Tibial nerve (tissue), 4 donors: ENCODE measurements around the gene CAPN12. TPM values are rescaled to one million over a fixed set of nuclear protein-coding genes. Genes with fewer than 3 reads are reported as not detected.
A peak's percentile ranks its signal among the peaks of the same experiment; 100 is the strongest.

ENCODE experiments used
- DNase-seq, 2 donors: peaks; one replicate each; pipeline ENCODE4 v3.0.0-alpha.2; 2019; ENCODE audit warnings: low spot score in 2 of 2
- H3K27ac ChIP-seq, 4 donors: fragments of 200-600 bp; sonication (generic) in 3 of 4; one replicate each; pipeline ENCODE4 v1.5.1; 2017 to 2019; ENCODE audit warnings: mild to moderate bottlenecking in 1 of 4
- H3K27me3 ChIP-seq, 2 donors: fragments of 200-600 bp; sonication (generic) in 1 of 2; one replicate each; pipeline versions ENCODE4 v1.5.1 to v1.6.0; 2017 to 2019
- H3K36me3 ChIP-seq, 3 donors: fragments of 200-600 bp; sonication (generic); one replicate each; pipeline ENCODE4 v1.5.1; 2018 to 2019
- H3K4me1 ChIP-seq, 4 donors: fragments of 200-600 bp; sonication (generic) in 3 of 4; one replicate each; pipeline ENCODE4 v1.5.1; 2017 to 2019
- H3K4me3 ChIP-seq, 4 donors: fragments of 200-600 bp; sonication (generic) in 3 of 4; one replicate each; pipeline ENCODE4 v1.5.1; 2017 to 2019; ENCODE audit warnings: mild to moderate bottlenecking in 1 of 4, moderate library complexity in 1 of 4
- H3K9me3 ChIP-seq, 4 donors: fragments of 200-600 bp; sonication (generic) in 3 of 4; one replicate each; pipeline ENCODE4 v1.5.1; 2017 to 2019
- EP300 ChIP-seq, 2 donors: sonication (generic); formaldehyde crosslinking; IDR thresholded peaks; one replicate each; pipeline ENCODE4 v1.6.1; 2017; ENCODE audit warnings: antibody characterized with exemption in 2 of 2, mild to moderate bottlenecking in 1 of 2
- POLR2A ChIP-seq, 2 donors: fragments of 450-650 bp; IDR thresholded peaks; one replicate each; pipeline ENCODE4 v1.6.1; 2017; ENCODE audit warnings: antibody characterized with exemption in 2 of 2, mild to moderate bottlenecking in 2 of 2, moderate library complexity in 2 of 2
- WGBS, 2 donors: methylation state at CpG; one replicate each; pipeline ENCODE4 v1.1.5; 2018; 5-methylcytosine and 5-hydroxymethylcytosine counted together
- total RNA-seq, 4 donors: library from RNA; depleted of rRNA; stranded (reverse); fragments of >200 nt; gene quantifications; one replicate each; pipeline ENCODE4 v1.1.0, GENCODE V29; 2016
- TF ChIP-seq, protein P1 (sequence below), 5 experiments: fragments of 200-600 bp in 3 of 5; fragments of 450-650 bp in 2 of 5; sonication (generic) in 3 of 5; IDR thresholded peaks; one replicate each; pipeline ENCODE4 v1.5.1; 2016 to 2019; ENCODE audit warnings: antibody characterized with exemption in 5 of 5, mild to moderate bottlenecking in 3 of 5, moderate library complexity in 2 of 5

The CAPN12 gene
- total RNA-seq, 4 donors from 2014 or later: 3.5 to 5.7 (median 4.8) TPM

DNA sequence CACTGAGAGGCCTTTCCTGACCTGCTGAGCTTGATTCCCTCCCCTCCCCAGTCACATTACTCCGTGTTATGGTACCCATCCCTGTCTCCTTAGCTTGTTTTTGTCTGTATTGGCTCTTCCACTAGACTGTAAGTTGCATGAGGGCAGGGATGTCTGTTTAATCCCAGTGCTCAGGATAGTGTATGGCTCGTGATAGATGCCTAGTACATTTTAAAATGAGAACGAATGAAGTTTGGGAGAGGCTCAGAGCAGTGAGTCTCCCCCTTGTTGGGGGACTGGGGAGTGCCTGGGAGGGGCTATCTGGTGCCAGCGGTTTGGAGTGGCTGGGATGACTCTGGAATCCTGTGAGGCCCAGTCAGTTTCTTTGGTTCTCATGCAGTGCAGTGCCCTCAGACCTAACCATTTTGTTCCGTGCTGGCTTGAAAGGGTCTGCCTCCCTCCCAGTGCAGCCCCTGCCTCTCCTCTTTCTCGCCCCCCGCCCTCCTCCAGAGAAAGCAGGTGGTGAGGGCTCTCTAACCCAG is 61.3 kb downstream of the CAPN12 start:
- TF ChIP-seq, protein P1, sequence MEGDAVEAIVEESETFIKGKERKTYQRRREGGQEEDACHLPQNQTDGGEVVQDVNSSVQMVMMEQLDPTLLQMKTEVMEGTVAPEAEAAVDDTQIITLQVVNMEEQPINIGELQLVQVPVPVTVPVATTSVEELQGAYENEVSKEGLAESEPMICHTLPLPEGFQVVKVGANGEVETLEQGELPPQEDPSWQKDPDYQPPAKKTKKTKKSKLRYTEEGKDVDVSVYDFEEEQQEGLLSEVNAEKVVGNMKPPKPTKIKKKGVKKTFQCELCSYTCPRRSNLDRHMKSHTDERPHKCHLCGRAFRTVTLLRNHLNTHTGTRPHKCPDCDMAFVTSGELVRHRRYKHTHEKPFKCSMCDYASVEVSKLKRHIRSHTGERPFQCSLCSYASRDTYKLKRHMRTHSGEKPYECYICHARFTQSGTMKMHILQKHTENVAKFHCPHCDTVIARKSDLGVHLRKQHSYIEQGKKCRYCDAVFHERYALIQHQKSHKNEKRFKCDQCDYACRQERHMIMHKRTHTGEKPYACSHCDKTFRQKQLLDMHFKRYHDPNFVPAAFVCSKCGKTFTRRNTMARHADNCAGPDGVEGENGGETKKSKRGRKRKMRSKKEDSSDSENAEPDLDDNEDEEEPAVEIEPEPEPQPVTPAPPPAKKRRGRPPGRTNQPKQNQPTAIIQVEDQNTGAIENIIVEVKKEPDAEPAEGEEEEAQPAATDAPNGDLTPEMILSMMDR (IDR thresholded peaks at IDR 0.05): no peak
- no peak for TF ChIP-seq EP300 (IDR thresholded peaks at IDR 0.05)
- no peak for TF ChIP-seq POLR2A (IDR thresholded peaks at IDR 0.05)
- no peak for DNase-seq
- no peaks in the 10 kb centered on the region for H3K9me3 ChIP-seq
- H3K27me3 ChIP-seq: no peaks in the 10 kb centered on the region
- H3K4me1 ChIP-seq: peaks cover 0 to 95% (median 69%) of the 10 kb centered on the region in 4 donors
- WGBS, 2 donors: 72 to 77% methylated on average over 7 of the region's 7 CpGs
- H3K27ac ChIP-seq: peak overlapping the region; percentile 73 to 95 (median 88)
- no peak overlapping the region for H3K4me3 ChIP-seq
- peaks cover 0 to 5% (median 0%) of the 10 kb centered on the region in 3 donors for H3K36me3 ChIP-seq

DNA sequence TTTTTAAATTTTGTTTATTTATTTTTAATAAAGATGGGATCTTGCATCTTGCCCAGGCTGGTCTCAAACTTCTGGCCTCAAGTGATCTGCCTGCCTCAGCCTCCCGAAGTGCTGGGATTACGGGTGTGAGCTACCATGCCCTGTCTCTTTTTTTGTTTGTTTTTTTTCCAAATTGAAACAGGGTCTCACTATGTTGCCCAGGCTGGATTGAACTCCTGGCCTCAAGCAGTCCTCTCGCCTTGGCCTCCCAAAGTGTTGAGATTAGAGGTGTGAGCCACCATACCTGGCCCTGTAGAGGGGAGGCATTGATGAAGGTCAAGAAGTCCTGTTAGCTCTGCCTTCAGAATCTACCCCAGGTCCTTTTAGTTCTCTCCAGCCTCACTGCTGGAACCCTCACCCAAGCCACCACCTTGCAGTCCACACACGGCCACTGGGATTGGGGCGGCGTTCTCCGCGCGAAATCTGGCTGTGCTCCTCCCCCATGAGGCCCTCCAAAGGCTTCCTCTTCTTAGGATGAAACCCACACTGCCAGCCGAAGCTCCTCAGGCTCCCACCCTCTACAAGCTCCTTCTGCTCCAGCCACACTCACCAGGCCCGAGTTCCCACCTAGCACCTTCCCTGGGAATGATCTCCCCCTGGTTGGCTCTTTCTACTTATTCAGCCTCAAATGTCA is 61.9 kb downstream of the CAPN12 start:
- TF ChIP-seq, protein P1 (IDR thresholded peaks at IDR 0.05): no peak
- TF ChIP-seq EP300 (IDR thresholded peaks at IDR 0.05): no peak
- no peak for TF ChIP-seq POLR2A (IDR thresholded peaks at IDR 0.05)
- H3K27me3 ChIP-seq: no peaks in the 10 kb centered on the region
- H3K36me3 ChIP-seq: peaks cover 0 to 5% (median 0%) of the 10 kb centered on the region in 3 donors
- no peak overlapping the region for H3K4me3 ChIP-seq
- H3K9me3 ChIP-seq: no peaks in the 10 kb centered on the region
- H3K4me1 ChIP-seq: peaks cover 0 to 95% (median 67%) of the 10 kb centered on the region in 4 donors
- 92% methylated on average over 5 to 11 of the region's 11 CpGs for WGBS, 2 donors
- DNase-seq: no peak
- H3K27ac ChIP-seq: peak overlapping the region in 3 of 4 donors; percentile 86 to 95 (median 90)

Other genes starting within 250 kb of the CAPN12 start
- gene MAP4K1, start 126.5 kb downstream of the CAPN12 start, total RNA-seq: 10 to 100 TPM in 1 of 4 donors, 1 to 10 TPM in 3; 2.5 to 10.0 (median 8.8) TPM
- 100 to 1,000 TPM; 326 to 534 (median 466) TPM for gene EIF3K, start 125.3 kb downstream of the CAPN12 start, total RNA-seq
- 100 to 1,000 TPM; 342 to 463 (median 382) TPM for gene ACTN4, start 96.8 kb downstream of the CAPN12 start, total RNA-seq
- gene LGALS7, start 29.0 kb upstream of the CAPN12 start, total RNA-seq: not detected
- not detected for gene LGALS7B, start 44.7 kb upstream of the CAPN12 start, total RNA-seq
- 1 to 10 TPM in 1 of 4 donors, under 1 TPM in 2, not detected in 1; 0.20 to 2.1 (median 0.63) TPM for gene LGALS4, start 68.5 kb upstream of the CAPN12 start, total RNA-seq
- gene ECH1, start 87.3 kb upstream of the CAPN12 start, total RNA-seq: 100 to 1,000 TPM in 3 of 4 donors, 10 to 100 TPM in 1; 81.8 to 135 (median 119) TPM
- gene HNRNPL, start 105.5 kb upstream of the CAPN12 start, total RNA-seq: 100 to 1,000 TPM; 170 to 205 (median 179) TPM
- 10 to 100 TPM in 2 of 4 donors, 1 to 10 TPM in 2; 8.4 to 28.8 (median 11.6) TPM for gene RINL, start 133.8 kb upstream of the CAPN12 start, total RNA-seq
- 100 to 1,000 TPM; 108 to 154 (median 129) TPM for gene SIRT2, start 155.1 kb upstream of the CAPN12 start, total RNA-seq
- gene NFKBIB, start 155.5 kb upstream of the CAPN12 start, total RNA-seq: 10 to 100 TPM; 16.0 to 33.0 (median 25.2) TPM
- not detected for gene CCER2, start 167.7 kb upstream of the CAPN12 start, total RNA-seq
- 10 to 100 TPM; 12.7 to 21.6 (median 15.8) TPM for gene SARS2, start 186.3 kb upstream of the CAPN12 start, total RNA-seq
- 10 to 100 TPM; 29.9 to 43.9 (median 33.1) TPM for gene MRPS12, start 186.5 kb upstream of the CAPN12 start, total RNA-seq
- gene FBXO17, start 231.3 kb upstream of the CAPN12 start, total RNA-seq: 10 to 100 TPM; 31.9 to 59.6 (median 54.0) TPM